AML-193 (cell line): Measurements from ENCODE around the gene MYO1F.
"Not testable (repeated sequence)": the region's sequence is repeated elsewhere in the genome, so short reads cannot be mapped to it uniquely, and the experiment has no call there.

Source experiments
- DNase-seq, 2 experiments: peaks; one replicate each; lab custom pipeline; 2025; lab: John Stamatoyannopoulos, UW

The MYO1F gene

GRCh38 chr19:8517551-8518442 is 59.4 kb downstream of the MYO1F start:
- DNase-seq = peak; percentile 92 to 93

GRCh38 chr19:8515317-8515716 is 61.9 kb downstream of the MYO1F start:
- DNase-seq = peak; percentile 89 to 90

GRCh38 chr19:8514505-8515009 is 62.7 kb downstream of the MYO1F start:
- not testable (repeated sequence) for DNase-seq

- DNase-seq = peak; percentile 86 to 96
Measured at GRCh38 chr19:8513687-8514504, 63.3 kb downstream of the MYO1F start, which contains the start of gene ZNF414. TSS of gene ZNF414 (minus strand) at chr19:8514167. CDS start at chr19:8514046, 121 bp downstream.

GRCh38 chr19:8513036-8513686 is 64.1 kb downstream of the MYO1F start:
- DNase-seq = no peak

- DNase-seq = no peak
Measured at GRCh38 chr19:8512115-8512967, 64.9 kb downstream of the MYO1F start.

GRCh38 chr19:8511573-8512101 is 65.6 kb downstream of the MYO1F start:
- no peak for DNase-seq

- DNase-seq = no peak
Measured at GRCh38 chr19:8510589-8511115, 66.6 kb downstream of the MYO1F start.

GRCh38 chr19:8506402-8506957 is 70.8 kb downstream of the MYO1F start:
- no peak for DNase-seq

- peak; percentile 48 to 55 for DNase-seq
Measured at GRCh38 chr19:8505680-8506401, 71.4 kb downstream of the MYO1F start.

- DNase-seq = no peak
Measured at GRCh38 chr19:8504919-8505318, 72.3 kb downstream of the MYO1F start.

- DNase-seq = no peak
Measured at GRCh38 chr19:8504171-8504570, 73.1 kb downstream of the MYO1F start.

GRCh38 chr19:8503510-8503909 is 73.7 kb downstream of the MYO1F start:
- no peak for DNase-seq

GRCh38 chr19:8501981-8502380 is 75.3 kb downstream of the MYO1F start:
- no peak for DNase-seq

- DNase-seq = no peak
Measured at GRCh38 chr19:8501516-8501915, 75.7 kb downstream of the MYO1F start.

- peak; percentile 92 to 93 for DNase-seq
Measured at GRCh38 chr19:8500158-8500557, 77.1 kb downstream of the MYO1F start.

- DNase-seq = no peak
Measured at GRCh38 chr19:8499048-8499833, 78.0 kb downstream of the MYO1F start.

GRCh38 chr19:8498295-8498694 is 78.9 kb downstream of the MYO1F start:
- DNase-seq = no peak

GRCh38 chr19:8494158-8494557 is 83.1 kb downstream of the MYO1F start:
- DNase-seq = peak; percentile 74 to 78
